Stimulated activated CD4-positive, alpha-beta T cell treated with anti-CD3 and anti-CD28 coated beads, Interleukin-2, amount 100 ng/mL, for 24 hours (primary cell): Measurements from ENCODE around the gene RHEBL1.
"Not testable (repeated sequence)": the region's sequence is repeated elsewhere in the genome, so short reads cannot be mapped to it uniquely, and the experiment has no call there.

ENCODE experiments used
- DNase-seq, 2 donors: peaks; one replicate each; pipeline ENCODE4 v3.0.0-alpha.2; 2020

RHEBL1 gene

GRCh38 chr12:49089821-49090773 lies 20.3 kb upstream of the RHEBL1 start:
- peak; percentile 40 to 54 for DNase-seq

- DNase-seq, result no peak
These were observed 19.2 kb upstream of the RHEBL1 start for GRCh38 chr12:49088932-49089330.

- DNase-seq, result peak; percentile 70 to 75
These were observed 18.6 kb upstream of the RHEBL1 start for GRCh38 chr12:49088150-49088931.

GRCh38 chr12:49086116-49086515 lies 16.3 kb upstream of the RHEBL1 start:
- DNase-seq, result no peak

- DNase-seq, result no peak
These were observed 14.7 kb upstream of the RHEBL1 start for GRCh38 chr12:49084438-49084837.

- DNase-seq, result no peak
These were observed 10.0 kb upstream of the RHEBL1 start for GRCh38 chr12:49079793-49080192.

- no peak for DNase-seq
These were observed 1.2 kb upstream of the RHEBL1 start for GRCh38 chr12:49070971-49071370.

- DNase-seq, result no peak
These were observed 786 bp downstream of the RHEBL1 start for GRCh38 chr12:49068879-49069506.

- no peak for DNase-seq
These were observed 3.7 kb downstream of the RHEBL1 start for GRCh38 chr12:49066120-49066519.

- no peak for DNase-seq
These were observed 5.0 kb downstream of the RHEBL1 start for GRCh38 chr12:49064767-49065152.

- DNase-seq, result not testable (repeated sequence)
These were observed 7.9 kb downstream of the RHEBL1 start for GRCh38 chr12:49061916-49062315.

- no peak for DNase-seq
These were observed 8.6 kb downstream of the RHEBL1 start for GRCh38 chr12:49061157-49061650.

GRCh38 chr12:49060237-49061156 lies 9.3 kb downstream of the RHEBL1 start, which contains the start of gene KMT2D:
TSS of gene KMT2D (minus strand) at chr12:49060794. CDS start at chr12:49055324, 5,470 bp downstream.
- DNase-seq, result peak; percentile 89 to 91

- DNase-seq, result peak; percentile 27 to 36
These were observed 10.2 kb downstream of the RHEBL1 start for GRCh38 chr12:49059299-49060171.

GRCh38 chr12:49059045-49059298 lies 10.8 kb downstream of the RHEBL1 start:
- DNase-seq, result no peak

- no peak for DNase-seq
These were observed 11.3 kb downstream of the RHEBL1 start for GRCh38 chr12:49058366-49059044.

- DNase-seq, result no peak
These were observed 11.9 kb downstream of the RHEBL1 start for GRCh38 chr12:49057888-49058287.

- peak; percentile 40 to 50 for DNase-seq
These were observed 13.6 kb downstream of the RHEBL1 start for GRCh38 chr12:49055978-49056754.

- DNase-seq, result no peak
These were observed 14.7 kb downstream of the RHEBL1 start for GRCh38 chr12:49055092-49055491.

- DNase-seq, result no peak
These were observed 15.3 kb downstream of the RHEBL1 start for GRCh38 chr12:49054524-49054923.
